ENCODE results near the gene ABCC3. TPM values are rescaled to one million over a fixed set of nuclear protein-coding genes. Genes with fewer than 3 reads are reported as not detected.

ABCC3 gene
- polyA plus RNA-seq, 2 donors: 17.7 to 32.0 TPM

DNA sequence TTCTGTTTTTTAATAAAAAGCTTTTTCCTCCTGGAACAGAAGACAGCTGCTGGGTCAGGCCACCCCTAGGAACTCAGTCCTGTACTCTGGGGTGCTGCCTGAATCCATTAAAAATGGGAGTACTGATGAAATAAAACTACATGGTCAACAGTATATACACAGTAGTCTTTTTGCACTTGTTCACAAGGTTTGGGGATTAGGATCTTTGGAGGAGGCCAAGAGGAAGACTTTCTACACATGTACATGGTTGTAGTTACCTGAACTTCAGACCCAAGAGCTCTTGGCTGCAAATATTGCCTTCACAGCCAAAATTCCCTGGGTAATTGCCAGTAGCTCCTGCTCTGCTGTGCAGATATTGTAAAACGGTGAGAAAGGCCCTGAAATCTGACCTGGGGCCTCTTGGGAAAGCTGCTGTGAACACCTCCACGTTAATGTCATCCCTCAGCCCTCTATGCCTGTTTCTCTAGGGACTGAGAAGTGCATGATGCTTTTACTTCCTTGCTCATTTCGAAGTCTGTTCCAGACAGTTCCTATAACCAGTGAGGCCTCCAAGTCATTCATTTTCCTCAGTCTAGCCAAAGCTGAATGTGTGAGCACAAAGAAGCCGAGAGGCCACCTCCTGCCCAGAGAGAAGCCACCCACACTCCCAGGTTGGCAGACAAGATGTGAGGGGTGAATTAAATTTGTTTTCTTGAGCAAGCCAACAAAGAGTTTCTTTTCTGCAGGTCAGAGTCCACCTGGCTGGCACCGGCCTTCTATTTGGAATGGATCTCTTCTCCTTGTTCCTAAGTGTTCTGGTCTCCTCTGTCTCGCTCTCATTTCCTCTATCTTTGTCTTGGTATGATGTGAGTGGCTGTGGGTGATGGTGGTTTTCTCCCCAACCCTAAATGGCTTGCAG is 57.1 kb downstream of the ABCC3 start:
- no peaks in the 10 kb centered on the region for H3K9me3 ChIP-seq (ENCODE audit: control insufficient read depth in 2 of 2, insufficient read depth in 1 of 2, low read depth in 1 of 2, low read length in 1 of 2)
- H3K27me3 ChIP-seq (ENCODE audit: control insufficient read depth in 1 of 2, insufficient read depth in 2 of 2, low read length in 2 of 2): no peaks in the 10 kb centered on the region
- peaks cover 13 to 14% of the 10 kb centered on the region in 2 donors for H3K36me3 ChIP-seq (ENCODE audit: control insufficient read depth in 2 of 2, insufficient read depth in 2 of 2, low read length in 1 of 2)
- H3K4me1 ChIP-seq (ENCODE audit: control insufficient read depth in 2 of 2, insufficient read depth in 2 of 2, low read length in 1 of 2): peaks cover 2 to 21% of the 10 kb centered on the region in 2 donors
- H3K4me3 ChIP-seq (ENCODE audit: low read depth in 1 of 2, low read length in 2 of 2): no peak overlapping the region
- 48 to 49% methylated on average over 6 of the region's 6 CpGs for WGBS, 2 donors
- no peak overlapping the region for H3K27ac ChIP-seq (ENCODE audit: low read depth in 2 of 2, low read length in 1 of 2)

DNA sequence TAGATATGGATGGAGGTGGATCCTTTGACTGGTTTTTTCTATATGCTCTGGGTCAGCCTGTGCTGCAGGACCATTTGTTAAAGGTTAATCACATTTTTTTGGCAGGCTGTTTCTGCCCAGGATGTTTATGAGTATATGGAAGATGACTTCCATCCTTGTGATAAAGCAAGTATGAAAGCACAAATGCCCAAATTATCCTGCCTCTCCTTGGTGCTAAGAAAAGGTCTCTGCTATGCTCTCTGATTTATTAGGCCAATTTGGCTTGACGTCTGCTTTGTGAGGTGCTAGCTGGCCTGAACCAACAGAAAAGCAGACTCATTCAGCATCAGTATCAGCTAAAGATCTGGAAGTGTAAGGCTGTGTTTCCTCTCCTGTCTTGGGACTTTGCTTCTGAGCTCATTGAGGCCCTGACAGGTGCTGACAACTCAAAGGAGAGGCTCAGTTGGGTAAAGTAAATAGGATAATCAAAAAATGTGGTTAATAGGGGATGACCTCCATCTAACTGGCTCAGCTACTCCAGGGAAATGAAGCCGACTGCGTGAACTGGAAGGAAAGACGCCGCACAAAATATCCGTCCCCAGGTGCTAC is 57.9 kb downstream of the ABCC3 start:
- Histone ChIP-seq H3K36me3 (ENCODE audit: control insufficient read depth in 2 of 2, insufficient read depth in 2 of 2, low read length in 1 of 2) (peaks cover 13 to 18% of the 10 kb centered on the region in 2 donors), H3K4me1 (ENCODE audit: control insufficient read depth in 2 of 2, insufficient read depth in 2 of 2, low read length in 1 of 2) (peaks cover 2 to 17% of the 10 kb centered on the region in 2 donors), H3K9me3 (ENCODE audit: control insufficient read depth in 2 of 2, insufficient read depth in 1 of 2, low read depth in 1 of 2, low read length in 1 of 2) (no peaks in the 10 kb centered on the region), H3K27ac (ENCODE audit: low read depth in 2 of 2, low read length in 1 of 2) (peak overlapping the region in 1 of 2 donors; percentile 26), H3K27me3 (ENCODE audit: control insufficient read depth in 1 of 2, insufficient read depth in 2 of 2, low read length in 2 of 2) (no peaks in the 10 kb centered on the region), H3K4me3 (ENCODE audit: low read depth in 1 of 2, low read length in 2 of 2) (no peak overlapping the region)
- WGBS, 2 donors: 58 to 74% methylated on average over 6 of the region's 6 CpGs

DNA sequence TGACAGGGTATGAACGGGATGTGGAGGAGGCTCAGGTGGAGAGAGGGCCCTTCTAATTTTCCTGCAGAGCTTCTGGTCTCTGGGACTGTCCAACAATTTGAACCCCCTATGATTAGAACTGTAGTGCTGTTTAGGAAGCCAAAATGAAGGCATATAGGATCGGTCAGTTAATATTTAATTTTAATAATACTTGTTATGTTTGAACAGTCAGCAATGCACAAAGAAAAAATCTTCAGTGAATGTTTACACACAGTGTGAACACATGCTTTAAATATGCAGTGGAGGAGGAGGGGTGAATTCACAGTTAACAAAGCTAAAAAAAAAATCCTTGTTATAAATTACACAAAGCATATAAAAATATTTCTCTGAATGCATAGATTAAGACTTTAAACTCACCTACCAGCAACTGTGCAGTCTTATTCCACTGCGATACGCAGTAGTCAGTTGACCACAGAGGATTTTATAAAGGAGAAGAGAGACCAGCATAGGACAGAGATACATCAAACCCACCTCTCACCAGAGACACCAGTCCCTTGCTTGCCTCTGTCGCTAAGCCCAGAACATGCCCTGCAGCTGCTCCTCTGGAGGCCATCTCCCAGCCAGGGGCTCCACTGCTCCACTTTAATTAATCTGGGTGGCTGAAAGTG is 58.5 kb downstream of the ABCC3 start:
- H3K4me1 ChIP-seq (ENCODE audit: control insufficient read depth in 2 of 2, insufficient read depth in 2 of 2, low read length in 1 of 2): peaks cover 2 to 16% of the 10 kb centered on the region in 2 donors
- H3K4me3 ChIP-seq (ENCODE audit: low read depth in 1 of 2, low read length in 2 of 2): no peak overlapping the region
- no peaks in the 10 kb centered on the region for H3K27me3 ChIP-seq (ENCODE audit: control insufficient read depth in 1 of 2, insufficient read depth in 2 of 2, low read length in 2 of 2)
- H3K27ac ChIP-seq (ENCODE audit: low read depth in 2 of 2, low read length in 1 of 2): peak overlapping the region; percentile 14 to 26
- H3K36me3 ChIP-seq (ENCODE audit: control insufficient read depth in 2 of 2, insufficient read depth in 2 of 2, low read length in 1 of 2): peaks cover 13 to 18% of the 10 kb centered on the region in 2 donors
- no peaks in the 10 kb centered on the region for H3K9me3 ChIP-seq (ENCODE audit: control insufficient read depth in 2 of 2, insufficient read depth in 1 of 2, low read depth in 1 of 2, low read length in 1 of 2)
- 65 to 77% methylated on average over 5 of the region's 5 CpGs for WGBS, 2 donors

DNA sequence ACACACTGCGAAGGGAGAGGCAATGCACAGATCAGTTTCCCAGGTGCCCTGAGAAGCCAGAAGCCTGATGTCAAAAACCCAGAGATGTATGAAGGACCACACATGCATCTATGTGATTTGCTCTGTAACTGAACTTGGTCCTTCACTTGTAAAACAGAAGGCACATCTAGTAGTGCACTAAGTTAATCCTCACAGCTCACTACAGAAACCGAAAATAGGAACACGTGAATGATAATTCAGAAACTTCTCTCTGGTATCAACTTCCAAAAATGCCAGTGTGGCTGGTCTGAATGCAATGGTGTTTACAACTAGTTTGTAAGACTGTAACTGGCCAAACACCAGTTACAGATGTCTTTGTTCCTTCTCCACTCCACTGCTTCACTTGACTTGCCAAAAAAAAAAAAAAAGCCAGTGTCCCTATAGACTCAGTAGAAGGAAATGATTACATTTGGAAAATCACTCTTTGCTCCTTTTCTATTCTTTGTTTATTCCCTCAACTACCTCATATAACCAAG is 61.7 kb downstream of the ABCC3 start:
- no peaks in the 10 kb centered on the region for H3K9me3 ChIP-seq (ENCODE audit: control insufficient read depth in 2 of 2, insufficient read depth in 1 of 2, low read depth in 1 of 2, low read length in 1 of 2)
- WGBS, 2 donors: 86 to 90% methylated on average over 3 of the region's 3 CpGs
- H3K4me1 ChIP-seq (ENCODE audit: control insufficient read depth in 2 of 2, insufficient read depth in 2 of 2, low read length in 1 of 2): peaks cover 0 to 2% of the 10 kb centered on the region in 2 donors
- no peak overlapping the region for H3K4me3 ChIP-seq (ENCODE audit: low read depth in 1 of 2, low read length in 2 of 2)
- peaks cover 16 to 20% of the 10 kb centered on the region in 2 donors for H3K36me3 ChIP-seq (ENCODE audit: control insufficient read depth in 2 of 2, insufficient read depth in 2 of 2, low read length in 1 of 2)
- no peaks in the 10 kb centered on the region for H3K27me3 ChIP-seq (ENCODE audit: control insufficient read depth in 1 of 2, insufficient read depth in 2 of 2, low read length in 2 of 2)
- no peak overlapping the region for H3K27ac ChIP-seq (ENCODE audit: low read depth in 2 of 2, low read length in 1 of 2)

DNA sequence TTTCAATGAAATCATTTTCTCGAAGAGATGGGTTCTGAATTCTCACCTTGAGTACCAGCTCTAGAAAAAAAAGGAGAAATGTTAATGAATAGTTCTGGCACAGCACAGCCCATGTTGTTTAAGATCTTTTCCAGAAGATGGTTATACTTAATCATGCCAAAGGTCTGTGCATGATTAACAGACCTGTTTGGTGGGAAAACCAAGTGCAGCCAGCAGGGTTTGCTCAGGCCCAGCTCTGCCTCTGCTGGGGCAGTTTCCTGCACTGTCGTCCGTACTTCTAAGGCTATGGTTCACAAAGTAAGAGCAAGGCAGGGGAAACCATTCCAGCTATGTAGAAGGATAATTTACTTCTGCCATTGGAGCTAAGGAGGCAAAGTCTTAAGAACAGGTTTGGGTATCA is 62.4 kb downstream of the ABCC3 start:
- peak overlapping the region in 1 of 2 donors; percentile 51 for H3K27ac ChIP-seq (ENCODE audit: low read depth in 2 of 2, low read length in 1 of 2)
- peaks cover 16 to 20% of the 10 kb centered on the region in 2 donors for H3K36me3 ChIP-seq (ENCODE audit: control insufficient read depth in 2 of 2, insufficient read depth in 2 of 2, low read length in 1 of 2)
- no peaks in the 10 kb centered on the region for H3K4me1 ChIP-seq (ENCODE audit: control insufficient read depth in 2 of 2, insufficient read depth in 2 of 2, low read length in 1 of 2)

DNA sequence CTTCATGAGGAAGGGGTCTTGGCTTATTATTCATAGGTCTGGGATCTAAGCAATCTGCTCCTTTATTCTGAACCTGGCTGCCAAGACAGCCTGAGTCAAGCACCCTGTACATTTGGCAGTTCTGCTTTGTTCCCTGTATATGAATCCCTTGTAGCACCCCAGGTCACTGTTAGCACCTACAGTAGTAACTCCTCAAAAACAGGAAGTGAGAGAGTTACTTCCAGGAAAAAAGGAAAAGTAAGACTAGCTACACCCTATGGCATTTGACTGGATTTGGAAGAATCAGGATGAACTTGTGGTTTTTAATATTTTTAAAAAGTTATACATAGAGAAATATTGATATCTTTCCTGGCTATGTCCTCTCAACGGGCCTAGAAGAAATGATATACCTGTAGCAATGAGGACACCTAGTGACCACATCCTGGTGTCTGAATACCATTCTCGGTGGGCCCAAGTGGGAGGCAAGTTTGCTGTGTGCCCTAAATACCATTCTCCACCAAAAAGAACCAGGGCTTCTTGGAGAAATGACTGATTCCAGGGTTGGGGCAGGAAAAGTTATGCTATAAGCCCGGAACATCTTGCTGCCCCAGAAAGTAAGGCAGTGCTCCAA is 63.1 kb downstream of the ABCC3 start:
- H3K4me1 ChIP-seq (ENCODE audit: control insufficient read depth in 2 of 2, insufficient read depth in 2 of 2, low read length in 1 of 2): no peaks in the 10 kb centered on the region
- 40 to 46% methylated on average over 3 of the region's 3 CpGs for WGBS, 2 donors
- no peaks in the 10 kb centered on the region for H3K27me3 ChIP-seq (ENCODE audit: control insufficient read depth in 1 of 2, insufficient read depth in 2 of 2, low read length in 2 of 2)
- peak overlapping the region in 1 of 2 donors; percentile 8 for H3K27ac ChIP-seq (ENCODE audit: low read depth in 2 of 2, low read length in 1 of 2)
- peaks cover 16 to 20% of the 10 kb centered on the region in 2 donors for H3K36me3 ChIP-seq (ENCODE audit: control insufficient read depth in 2 of 2, insufficient read depth in 2 of 2, low read length in 1 of 2)
- H3K4me3 ChIP-seq (ENCODE audit: low read depth in 1 of 2, low read length in 2 of 2): no peak overlapping the region
- H3K9me3 ChIP-seq (ENCODE audit: control insufficient read depth in 2 of 2, insufficient read depth in 1 of 2, low read depth in 1 of 2, low read length in 1 of 2): no peaks in the 10 kb centered on the region

More for the DNA sequence above, 62.4 kb downstream of the ABCC3 start:
- Histone ChIP-seq H3K4me3 (ENCODE audit: low read depth in 1 of 2, low read length in 2 of 2) (no peak overlapping the region), H3K9me3 (ENCODE audit: control insufficient read depth in 2 of 2, insufficient read depth in 1 of 2, low read depth in 1 of 2, low read length in 1 of 2) (no peaks in the 10 kb centered on the region), H3K27me3 (ENCODE audit: control insufficient read depth in 1 of 2, insufficient read depth in 2 of 2, low read length in 2 of 2) (no peaks in the 10 kb centered on the region)
- WGBS, 2 donors: 60 to 69% methylated on average over 3 of the region's 3 CpGs

DNA sequence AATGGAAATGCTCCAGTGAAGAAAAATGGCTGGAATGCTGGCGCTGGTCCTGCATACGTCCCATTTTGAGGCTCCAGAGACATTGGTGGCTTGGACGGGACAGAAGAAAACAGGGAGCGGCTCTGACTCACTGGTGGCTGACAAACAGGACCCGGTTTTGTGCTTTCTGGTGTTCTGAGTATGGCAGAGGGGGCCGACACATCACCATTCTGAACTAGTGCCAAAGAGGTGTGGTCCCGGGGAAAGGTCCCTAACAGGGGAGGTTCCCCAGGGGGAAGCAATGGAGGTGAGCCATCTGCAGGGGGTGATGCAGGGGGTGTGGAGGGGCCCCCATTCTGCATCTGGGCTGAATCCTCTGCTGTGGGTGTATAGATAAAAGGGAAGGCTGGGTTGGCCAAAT is 64.7 kb downstream of the ABCC3 start:
- H3K27me3 ChIP-seq (ENCODE audit: control insufficient read depth in 1 of 2, insufficient read depth in 2 of 2, low read length in 2 of 2): no peaks in the 10 kb centered on the region
- H3K27ac ChIP-seq (ENCODE audit: low read depth in 2 of 2, low read length in 1 of 2): peak overlapping the region in 1 of 2 donors; percentile 6
- peaks cover 16 to 18% of the 10 kb centered on the region in 2 donors for H3K36me3 ChIP-seq (ENCODE audit: control insufficient read depth in 2 of 2, insufficient read depth in 2 of 2, low read length in 1 of 2)
- WGBS, 2 donors: 66 to 74% methylated on average over 7 of the region's 7 CpGs
- peaks cover 0 to 2% of the 10 kb centered on the region in 2 donors for H3K4me1 ChIP-seq (ENCODE audit: control insufficient read depth in 2 of 2, insufficient read depth in 2 of 2, low read length in 1 of 2)
- H3K9me3 ChIP-seq (ENCODE audit: control insufficient read depth in 2 of 2, insufficient read depth in 1 of 2, low read depth in 1 of 2, low read length in 1 of 2): no peaks in the 10 kb centered on the region
- no peak overlapping the region for H3K4me3 ChIP-seq (ENCODE audit: low read depth in 1 of 2, low read length in 2 of 2)

DNA sequence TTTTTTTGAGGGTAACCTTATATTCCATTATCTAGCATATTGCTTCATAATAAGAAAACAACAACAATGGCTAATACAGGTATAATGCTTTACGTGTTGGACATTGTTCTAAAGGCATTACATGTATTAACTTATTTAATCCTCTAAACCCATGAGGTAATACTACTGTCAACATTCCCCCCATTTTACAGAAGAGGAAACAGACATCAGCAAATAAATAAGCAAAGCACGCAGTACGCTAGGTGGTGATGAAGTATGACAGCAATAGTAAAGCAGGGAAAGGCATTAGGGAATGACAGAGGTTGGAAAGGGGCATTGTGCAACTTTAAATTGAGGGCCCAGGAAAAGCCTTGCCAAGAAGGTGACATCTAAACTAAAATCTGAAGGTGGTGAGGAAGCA is 68.5 kb downstream of the ABCC3 start:
- WGBS, 2 donors: 65 to 73% methylated on average over 3 of the region's 3 CpGs
- Histone ChIP-seq H3K27ac (ENCODE audit: low read depth in 2 of 2, low read length in 1 of 2) (no peak overlapping the region), H3K4me3 (ENCODE audit: low read depth in 1 of 2, low read length in 2 of 2) (no peak overlapping the region), H3K36me3 (ENCODE audit: control insufficient read depth in 2 of 2, insufficient read depth in 2 of 2, low read length in 1 of 2) (peaks cover 3 to 4% of the 10 kb centered on the region in 2 donors), H3K9me3 (ENCODE audit: control insufficient read depth in 2 of 2, insufficient read depth in 1 of 2, low read depth in 1 of 2, low read length in 1 of 2) (no peaks in the 10 kb centered on the region), H3K27me3 (ENCODE audit: control insufficient read depth in 1 of 2, insufficient read depth in 2 of 2, low read length in 2 of 2) (no peaks in the 10 kb centered on the region), H3K4me1 (ENCODE audit: control insufficient read depth in 2 of 2, insufficient read depth in 2 of 2, low read length in 1 of 2) (peaks cover 0 to 2% of the 10 kb centered on the region in 2 donors)

Measured in esophagus (tissue), 2 donors.